OCI-LY1 (cell line): ENCODE data around the gene SURF4.

Source experiments
- CTCF ChIP-seq: fragments of 200-600 bp; sonication (generic), shearing (Covaris generic); IDR thresholded peaks from 2 replicates; pipeline ENCODE4 v1.5.1; 2017; ENCODE audit warnings: mild to moderate bottlenecking, antibody characterized with exemption, low read length, moderate library complexity, mixed read lengths
- EZH2 ChIP-seq: fragments of 200-600 bp; sonication (generic), shearing (Covaris generic); IDR thresholded peaks from 2 replicates; pipeline ENCODE4 v1.8.0; 2017; ENCODE audit warnings: borderline replicate concordance, mixed run types, mild to moderate bottlenecking, antibody characterized with exemption, low read length, moderate library complexity, mixed read lengths

GRCh38 chr9:133368249-133368881 lies 7.5 kb downstream of the SURF4 start:
- TF ChIP-seq CTCF (no peak), EZH2 (no peak)
